ENCODE data around the gene CAV2. TPM values are rescaled to one million over a fixed set of nuclear protein-coding genes. Genes with fewer than 3 reads are reported as not detected.
"Not testable (repeated sequence)": the region's sequence is repeated elsewhere in the genome, so short reads cannot be mapped to it uniquely, and the experiment has no call there.

CAV2 gene, protein sequence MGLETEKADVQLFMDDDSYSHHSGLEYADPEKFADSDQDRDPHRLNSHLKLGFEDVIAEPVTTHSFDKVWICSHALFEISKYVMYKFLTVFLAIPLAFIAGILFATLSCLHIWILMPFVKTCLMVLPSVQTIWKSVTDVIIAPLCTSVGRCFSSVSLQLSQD
- total RNA-seq (2014; rRNA removed; shearing (Covaris generic)), result 139 and 158 TPM in 2 replicates

DNA sequence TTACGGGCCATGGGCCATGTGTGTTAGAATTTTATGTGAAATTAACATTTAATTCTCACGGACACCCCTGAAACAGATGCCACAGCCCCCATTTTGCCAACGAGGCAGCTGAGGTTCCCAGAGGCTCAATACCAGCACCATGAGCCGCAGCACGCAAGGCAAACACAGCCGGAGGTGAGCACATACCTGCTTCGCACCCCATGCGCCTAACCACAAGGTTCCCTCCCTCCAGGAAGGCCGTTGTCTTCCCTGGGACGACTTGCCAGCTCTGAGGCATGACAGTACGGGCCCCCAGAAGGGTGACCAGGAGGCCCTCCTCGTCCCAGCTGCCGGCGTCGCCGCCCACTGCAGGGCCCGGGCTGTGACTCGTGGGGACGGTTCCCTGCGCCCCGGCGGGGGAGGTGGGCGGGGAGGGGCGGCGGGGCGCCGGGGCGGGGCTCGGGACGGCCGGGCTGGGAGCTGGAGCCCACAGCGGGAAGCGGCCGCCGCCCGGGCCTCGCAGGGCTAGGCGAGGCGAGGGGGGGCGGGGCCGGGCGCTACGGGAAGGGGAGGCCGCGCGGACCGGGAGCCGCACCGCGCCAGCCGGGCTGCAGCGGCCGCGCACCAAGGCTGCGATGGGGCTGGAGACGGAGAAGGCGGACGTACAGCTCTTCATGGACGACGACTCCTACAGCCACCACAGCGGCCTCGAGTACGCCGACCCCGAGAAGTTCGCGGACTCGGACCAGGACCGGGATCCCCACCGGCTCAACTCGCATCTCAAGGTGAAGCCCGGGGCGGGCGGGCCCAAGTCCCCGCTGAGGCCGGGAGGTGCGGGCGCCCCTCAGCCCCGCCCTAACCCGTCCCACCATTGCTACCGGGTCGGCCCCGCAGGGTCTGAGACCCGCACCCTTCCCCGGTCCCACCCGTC, at the start of gene CAV2:
Gene CAV2, plus strand, starts transcription at position 571 of the 910 bp plus-strand sequence. Its CDS starts 44 bp downstream, at position 615.
- peak; percentile 49 for DNase-seq (ENCODE audit: low spot score)

DNA sequence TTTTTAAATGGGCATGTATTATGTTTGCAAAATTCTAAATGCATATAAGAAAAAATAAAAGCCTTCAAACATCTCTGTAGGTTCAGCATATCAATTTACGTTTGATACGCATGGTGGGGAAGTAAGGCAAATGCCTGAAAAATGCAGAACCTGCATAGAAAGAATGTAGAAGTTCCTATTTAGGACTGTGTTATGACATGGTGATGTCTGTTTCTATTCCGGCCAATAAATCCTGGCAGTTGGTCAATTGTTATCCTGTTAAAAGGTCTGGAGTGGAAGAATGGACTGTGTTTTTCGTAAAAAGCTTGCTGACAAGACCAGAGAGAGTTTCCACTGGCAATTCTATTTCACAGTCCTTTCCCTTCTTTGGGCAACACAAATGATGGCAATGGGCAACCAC, 49.6 kb upstream of the CAV2 start:
- DNase-seq (ENCODE audit: low spot score), result no peak

DNA sequence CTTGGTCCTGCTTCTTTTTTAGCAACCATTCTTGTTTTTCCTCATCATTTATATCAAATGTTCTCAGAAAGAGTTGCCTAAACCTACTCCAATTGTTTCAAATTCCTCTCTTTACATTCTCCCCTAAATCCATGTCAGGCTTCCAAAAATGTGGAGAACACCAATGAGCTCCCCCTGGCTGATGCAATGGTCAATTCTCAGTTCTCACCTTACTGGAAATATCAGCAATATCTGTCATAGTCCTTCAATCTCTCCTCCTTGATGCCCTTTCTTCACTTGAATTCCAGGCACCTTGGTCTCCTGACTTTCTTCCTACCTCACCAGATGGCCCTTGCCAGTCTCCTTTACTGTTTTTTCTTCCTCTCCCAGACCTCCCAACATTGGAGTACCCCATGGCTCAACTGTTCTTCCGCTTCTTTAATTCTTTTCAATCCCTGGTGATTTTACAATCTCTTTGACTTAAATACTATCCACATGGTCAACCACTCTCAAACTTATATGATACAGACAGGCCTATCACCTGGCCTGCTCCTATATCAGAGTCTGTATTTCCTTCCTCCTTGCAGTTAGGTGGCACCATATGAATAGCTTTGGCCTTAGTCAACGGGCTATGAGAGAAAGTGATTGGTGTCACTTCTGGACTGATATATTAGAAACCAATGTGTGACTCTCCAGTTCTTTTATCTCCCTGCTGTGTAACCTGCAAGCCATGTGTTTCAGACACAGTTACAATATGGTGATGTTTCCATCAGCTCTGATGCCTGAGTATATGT, 47.4 kb upstream of the CAV2 start:
- no peak for DNase-seq (ENCODE audit: low spot score)

DNA sequence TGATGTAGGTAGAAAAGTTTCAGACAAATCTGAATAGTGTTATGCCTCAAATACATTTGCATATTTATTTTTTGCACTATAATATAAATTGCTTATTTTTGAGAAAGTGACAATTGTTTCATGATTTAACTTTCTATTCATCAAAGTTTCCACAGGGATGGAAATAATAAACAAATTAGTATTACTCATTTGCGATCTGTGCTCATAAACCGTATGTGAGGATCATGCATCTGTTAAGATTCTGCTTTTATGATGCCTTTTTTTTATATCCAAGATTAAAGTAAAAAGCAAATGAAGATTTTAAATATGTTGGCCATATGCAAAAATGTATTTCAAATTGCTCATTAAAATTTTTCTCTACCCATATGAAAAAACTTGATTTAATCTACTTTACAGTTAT, 45.2 kb upstream of the CAV2 start:
- DNase-seq (ENCODE audit: low spot score), result no peak

DNA sequence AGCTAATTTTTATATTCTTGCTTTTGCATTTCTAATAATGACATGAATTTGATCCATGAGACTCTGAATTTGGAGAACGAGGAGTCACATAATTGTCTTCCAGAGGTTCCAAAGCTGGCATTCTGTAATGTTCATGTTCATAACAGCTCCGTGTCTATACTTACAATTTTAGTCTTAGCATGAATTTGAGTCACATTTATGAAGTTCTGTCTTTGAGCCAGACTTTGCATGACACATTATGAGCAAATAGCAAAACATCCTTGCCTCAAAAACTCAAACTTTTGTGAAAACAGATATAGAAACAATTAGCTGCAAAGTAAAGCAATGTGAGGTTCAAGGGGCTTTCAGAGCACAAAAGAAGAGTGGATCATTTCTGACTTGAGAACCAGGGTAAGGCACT, 44.5 kb upstream of the CAV2 start:
- peak; percentile 22 for DNase-seq (ENCODE audit: low spot score)

DNA sequence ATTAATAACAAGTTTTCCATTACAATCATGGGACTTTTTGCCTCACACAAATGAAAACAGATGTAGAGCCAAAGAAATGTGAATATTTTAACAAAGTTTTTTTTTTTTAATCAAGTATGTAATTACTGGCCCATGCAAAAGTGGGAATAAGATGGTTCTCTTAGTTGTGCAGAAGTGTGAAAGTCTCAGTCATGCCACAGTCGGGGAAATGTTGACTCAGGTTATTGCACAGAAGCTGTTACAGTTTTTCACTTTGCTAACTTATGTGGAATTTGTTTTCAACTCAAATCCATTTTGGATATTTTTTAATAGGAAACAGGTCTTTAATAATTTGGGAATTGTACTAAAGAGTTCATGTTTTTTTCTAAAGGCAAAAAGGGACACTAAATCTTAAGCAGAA, 44.0 kb upstream of the CAV2 start:
- DNase-seq (ENCODE audit: low spot score), result no peak

DNA sequence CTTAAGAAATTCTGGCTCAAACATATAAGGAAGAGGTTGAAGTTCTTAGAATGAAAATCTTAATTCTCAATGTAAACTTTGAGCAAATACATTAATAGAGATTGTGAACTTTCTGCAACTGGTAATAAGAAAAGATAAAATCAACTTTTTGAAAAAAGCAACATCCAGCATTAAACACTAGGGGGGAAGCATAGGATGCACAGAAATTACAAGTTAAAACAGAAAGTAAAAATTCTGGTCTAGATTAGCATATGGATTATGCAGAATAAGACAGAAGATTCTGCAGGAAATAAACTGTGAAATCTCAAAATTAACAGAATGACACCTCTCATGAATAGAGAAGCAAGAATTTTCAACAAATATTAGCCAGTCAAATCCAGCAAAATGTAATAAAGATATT, 38.0 kb upstream of the CAV2 start:
- DNase-seq (ENCODE audit: low spot score), result no peak

DNA sequence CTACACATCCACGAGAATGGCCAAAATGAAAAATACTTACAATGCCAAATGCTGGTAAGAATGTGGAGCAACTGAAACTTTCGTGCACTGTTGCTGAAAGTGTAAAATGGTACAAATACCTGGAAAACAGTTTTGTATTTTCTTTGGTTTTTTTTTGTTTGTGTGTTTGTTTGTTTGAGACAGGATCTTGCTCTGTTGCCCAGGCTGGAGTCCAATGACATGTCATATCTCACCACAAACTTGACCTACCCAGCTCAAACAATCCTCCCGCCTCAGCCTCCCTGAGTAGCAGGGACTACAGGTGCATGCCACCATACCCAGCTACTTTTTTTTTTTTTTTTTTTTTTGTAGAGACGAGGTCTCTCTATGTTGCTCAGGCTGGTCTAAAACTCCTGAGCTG, 35.6 kb upstream of the CAV2 start:
- no peak for DNase-seq (ENCODE audit: low spot score)

DNA sequence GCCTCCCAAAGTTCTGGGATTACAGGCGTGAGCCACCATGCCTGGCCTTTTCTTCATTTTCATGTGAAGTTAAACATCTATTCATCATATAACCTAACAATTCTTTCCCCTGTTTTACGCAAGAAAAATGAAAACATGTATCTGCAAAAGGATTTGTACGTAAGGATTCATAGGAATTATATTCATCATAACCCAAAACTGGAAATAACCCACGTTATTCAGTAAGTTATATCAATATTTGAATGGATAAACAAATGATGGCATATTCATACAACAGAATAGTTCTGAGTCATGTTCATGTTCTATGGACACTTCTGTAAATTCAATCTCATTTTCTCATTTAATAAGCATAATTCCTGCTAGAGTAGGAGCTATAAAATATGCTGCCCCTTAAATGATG, 35.2 kb upstream of the CAV2 start:
- DNase-seq (ENCODE audit: low spot score), result no peak

DNA sequence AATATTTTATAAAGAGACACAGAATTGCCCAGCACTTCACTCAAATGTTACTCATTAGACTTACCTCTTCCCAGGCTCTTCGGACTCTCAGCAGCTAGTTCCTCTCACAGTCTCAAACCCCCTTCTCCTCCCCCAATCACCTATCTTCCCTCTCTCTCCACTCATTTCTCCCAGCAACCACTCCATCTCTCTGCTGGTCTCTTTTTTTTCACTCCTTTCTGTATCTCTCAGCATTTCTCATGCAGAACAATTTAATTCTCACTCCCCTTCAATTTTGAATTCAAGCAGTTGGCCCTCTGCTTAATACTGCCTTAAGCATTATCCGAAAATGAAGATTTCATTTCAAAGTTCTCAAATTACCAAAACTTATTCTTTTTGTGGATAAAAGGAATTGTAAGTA, 34.4 kb upstream of the CAV2 start:
- no peak for DNase-seq (ENCODE audit: low spot score)

DNA sequence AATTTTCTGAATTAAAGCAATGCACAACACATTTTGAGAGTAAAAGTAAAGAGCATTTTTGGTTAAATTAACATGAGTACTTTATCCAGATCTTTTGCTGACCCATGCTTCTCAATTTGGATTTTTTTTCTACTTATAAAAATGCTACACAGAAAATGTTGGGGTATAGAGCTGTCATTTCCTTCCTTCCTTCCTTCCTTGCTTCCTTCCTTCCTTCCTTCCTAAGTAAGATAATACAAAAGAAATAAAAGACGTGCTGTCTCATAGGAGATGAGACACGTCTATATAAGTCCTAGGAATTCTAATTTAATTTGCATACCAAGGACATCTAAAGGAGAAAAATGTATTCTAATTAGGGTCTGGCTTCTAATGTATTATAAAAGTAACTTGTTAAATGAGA, 31.0 kb upstream of the CAV2 start:
- no peak for DNase-seq (ENCODE audit: low spot score)

DNA sequence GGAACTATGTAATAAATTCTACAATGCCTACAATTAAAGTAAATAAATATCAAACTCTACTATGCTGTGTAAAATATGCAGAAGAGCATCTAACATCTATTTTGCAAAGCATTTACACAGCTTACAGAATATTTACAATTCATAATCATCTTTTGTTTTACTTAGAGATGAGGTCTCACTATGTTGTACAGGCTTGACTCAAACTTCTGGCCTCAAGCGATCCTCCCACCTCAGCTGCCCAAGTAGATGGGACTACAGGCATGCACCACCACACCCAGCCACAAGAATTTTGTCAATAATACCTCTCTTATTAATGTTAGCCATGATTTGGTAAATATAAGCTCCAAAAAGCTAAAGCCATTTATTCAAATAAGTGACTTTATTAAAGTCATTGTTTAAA, 21.9 kb upstream of the CAV2 start:
- DNase-seq (ENCODE audit: low spot score), result no peak

DNA sequence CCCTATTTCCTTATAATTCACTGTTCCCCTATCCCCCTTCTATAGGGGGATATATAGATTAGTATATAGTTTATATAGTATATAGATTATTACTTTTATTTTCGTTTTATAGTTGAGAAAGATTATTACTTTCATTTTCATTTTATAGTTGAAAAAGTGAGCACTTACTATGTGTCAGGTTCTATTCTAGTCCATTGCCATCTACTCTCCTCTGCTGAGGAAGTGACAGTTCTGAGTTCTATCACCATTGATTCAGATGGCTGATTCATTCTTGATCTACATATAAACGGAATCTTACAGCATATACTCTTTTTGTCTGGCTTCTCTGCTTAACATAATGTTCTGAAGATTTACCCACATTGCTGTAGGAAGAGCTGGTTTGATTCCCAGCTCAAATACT, 20.7 kb upstream of the CAV2 start:
- no peak for DNase-seq (ENCODE audit: low spot score)

DNA sequence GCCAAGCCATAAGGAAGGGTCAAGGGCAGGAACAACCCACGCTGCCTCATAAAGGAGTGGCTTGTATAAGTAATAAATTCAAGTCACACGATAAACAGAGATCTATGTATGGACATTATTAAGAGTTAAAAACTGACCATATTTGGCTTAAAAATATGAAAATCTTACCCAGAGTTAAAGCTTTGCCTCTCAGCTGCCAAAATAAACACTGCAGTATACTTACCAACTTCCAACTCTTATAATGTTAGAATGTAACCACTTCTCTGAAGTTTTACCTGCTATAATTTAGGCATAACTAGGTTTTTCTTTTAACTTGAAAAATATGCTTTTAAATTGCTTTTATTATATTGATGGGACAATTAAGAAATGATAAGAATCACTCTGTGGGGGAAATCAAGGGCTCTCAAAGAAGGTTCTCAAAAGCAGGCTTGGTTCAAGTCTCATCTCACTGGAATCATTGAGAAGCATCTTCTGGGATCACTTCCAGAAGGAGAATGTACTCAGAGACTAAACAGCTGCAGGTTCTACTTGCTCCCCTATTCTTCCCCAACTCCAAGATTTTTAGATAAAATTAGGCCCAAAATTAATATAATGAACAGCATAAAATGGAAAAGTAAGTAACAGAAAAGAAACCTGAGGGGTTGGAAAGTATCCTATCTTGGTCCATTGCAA, 16.1 kb upstream of the CAV2 start:
- no peak for DNase-seq (ENCODE audit: low spot score)

DNA sequence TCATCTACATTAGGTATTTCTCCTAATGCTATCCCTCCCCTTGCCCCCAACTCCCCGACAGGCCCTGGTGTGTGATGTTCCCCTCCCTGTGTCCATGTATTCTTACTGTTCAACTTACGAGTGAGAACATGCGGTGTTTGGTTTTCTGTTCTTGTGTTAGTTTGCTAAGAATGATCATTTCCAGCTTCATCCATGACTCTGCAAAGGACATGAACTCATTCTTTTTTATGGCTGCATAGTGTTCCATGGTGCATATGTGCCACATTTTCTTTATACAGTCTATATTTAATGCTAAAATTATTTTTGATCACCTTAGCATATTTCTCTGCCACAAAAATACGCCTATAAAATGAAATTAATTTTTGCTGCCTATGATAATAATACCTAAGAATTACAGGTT, 15.1 kb upstream of the CAV2 start:
- DNase-seq (ENCODE audit: low spot score), result not testable (repeated sequence)

DNA sequence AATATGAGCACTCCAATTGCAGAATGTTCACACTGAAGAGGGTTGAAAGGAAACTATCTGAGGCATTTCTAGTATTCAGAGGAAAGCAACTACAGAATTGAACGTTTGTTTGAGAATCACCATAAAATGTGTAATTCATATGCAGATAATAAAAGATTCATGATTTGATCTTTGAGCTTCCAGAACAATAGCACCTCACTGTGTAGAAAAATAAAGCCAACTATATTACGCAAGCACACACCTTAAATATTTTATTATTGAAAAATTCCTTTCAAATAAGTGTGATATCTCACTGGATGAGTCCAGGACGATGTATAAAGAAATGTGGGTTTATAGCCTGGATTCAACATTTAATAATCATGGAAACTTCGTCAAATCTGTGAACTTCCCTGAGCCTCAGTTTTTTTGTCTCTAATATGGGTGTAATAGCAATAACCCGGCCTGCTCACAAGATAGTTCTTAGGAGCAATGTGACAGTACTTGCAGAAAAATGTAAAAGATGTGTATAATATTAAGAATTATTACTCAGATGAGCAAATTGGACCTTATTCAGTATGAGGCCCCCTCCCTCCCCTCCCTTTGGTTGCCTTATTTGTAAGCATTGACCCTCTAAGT, 11.5 kb upstream of the CAV2 start:
- no peak for DNase-seq (ENCODE audit: low spot score)

DNA sequence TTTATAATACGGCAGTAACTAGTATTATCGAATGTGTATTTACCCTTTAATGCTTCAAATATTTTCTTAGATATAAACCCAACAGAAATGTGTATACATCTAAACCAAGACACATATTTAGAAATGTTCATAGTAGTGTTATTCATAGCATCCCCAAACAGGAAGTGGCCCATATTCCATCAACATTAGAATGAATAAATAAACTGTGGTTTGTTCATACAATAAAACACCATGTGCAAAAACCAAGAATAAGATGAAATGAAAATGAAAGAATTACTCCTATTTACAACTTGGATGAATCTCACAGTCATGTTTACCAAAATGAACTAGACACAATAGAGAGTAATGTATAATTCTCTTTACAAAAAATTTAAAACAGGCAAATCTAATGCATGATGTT, 9.2 kb upstream of the CAV2 start:
- DNase-seq (ENCODE audit: low spot score), result no peak

DNA sequence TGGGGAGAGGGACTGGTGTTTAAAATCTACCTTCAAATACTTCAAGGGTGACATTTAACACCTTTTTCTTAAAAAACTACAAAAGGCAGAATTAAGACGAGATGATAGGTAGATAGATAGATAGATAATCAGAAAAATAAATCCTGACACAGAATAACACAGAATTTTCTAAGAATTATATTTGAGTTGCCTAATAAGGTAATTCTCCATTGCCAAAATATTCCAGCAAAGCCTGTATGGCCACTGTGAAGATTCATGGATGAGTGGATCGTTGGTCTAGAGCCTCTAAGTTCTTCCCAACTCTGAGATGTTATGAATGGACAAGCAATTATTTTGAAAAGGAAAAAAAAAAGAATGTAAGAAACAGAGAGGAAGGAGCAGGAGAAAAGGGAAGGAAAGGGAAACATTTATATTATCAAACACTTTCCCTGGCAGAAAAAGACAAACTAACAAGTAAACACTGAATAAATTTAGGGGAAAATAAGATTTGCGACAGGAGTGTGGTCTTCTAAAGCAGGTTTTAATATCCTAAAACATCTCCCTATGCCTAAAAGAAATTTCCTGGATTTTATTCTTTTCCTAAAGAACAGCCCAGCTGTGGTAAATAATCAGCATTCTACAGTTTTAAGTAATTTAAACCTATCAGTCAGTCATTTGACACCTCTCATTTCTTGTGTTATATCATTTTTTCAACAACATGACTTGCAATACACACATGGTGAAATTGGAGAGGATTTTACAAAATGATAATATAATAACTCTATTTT, 7.5 kb upstream of the CAV2 start:
- DNase-seq (ENCODE audit: low spot score), result no peak

DNA sequence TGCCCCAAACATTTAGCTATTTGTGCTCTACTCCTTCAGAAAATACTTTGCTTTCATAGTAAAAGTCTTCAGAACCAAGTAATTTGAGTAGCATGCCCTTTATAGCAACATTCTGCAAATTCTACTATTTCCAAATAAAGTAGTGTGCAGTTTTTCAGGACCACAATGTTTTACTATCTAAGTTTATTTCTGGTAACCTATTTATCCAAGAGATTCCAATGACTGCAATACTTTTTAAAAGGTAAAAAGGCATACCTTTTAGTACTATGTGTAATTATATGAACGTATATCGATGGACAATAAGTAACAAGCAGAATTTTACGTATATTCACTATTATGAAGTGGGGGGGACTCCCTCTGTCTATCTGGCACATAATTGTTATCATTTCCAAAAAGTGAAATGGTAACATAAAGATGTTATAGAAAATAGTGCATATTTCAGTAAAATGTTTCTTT, 6.9 kb upstream of the CAV2 start:
- no peak for DNase-seq (ENCODE audit: low spot score)

DNA sequence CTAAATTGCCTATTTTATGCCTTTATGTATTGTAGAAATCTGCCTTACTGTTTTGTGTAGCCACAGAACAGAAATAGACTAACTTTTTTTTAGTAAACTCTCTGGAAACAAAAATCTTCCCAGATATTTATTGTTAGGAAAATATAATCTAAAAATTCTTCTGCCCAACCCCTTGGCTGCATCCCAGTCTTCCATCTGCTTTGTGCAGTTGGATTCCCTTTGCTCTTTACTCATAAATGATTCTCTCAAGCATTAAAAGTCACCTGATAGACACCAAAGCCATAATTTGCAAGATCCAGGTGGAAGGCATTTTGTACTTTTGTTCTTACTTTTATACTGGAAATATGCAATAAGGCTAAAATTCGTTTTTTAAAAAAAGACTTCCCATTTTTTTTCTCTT, 6.1 kb upstream of the CAV2 start:
- DNase-seq (ENCODE audit: low spot score), result no peak

DNA sequence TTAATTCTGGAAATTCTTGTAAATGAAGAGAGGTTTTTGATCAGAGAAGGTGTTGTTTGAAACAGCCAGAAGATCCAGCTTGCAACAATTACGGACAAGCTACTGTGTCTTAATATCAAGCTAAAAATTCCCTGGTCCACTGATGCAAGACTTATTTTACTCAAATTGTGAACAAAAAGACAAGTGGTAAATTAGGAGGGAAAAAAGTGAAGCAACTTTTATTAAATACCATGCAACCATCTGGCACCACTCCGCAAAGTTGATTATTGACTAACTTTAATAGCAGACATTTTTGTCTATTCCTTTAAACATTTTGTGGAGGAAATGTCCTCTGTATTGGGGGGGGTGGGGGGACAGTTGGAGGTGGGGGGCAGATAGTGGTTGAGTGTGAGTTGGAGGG, 5.1 kb upstream of the CAV2 start:
- no peak for DNase-seq (ENCODE audit: low spot score)
